ENCODE results near the gene GNS. TPM values are rescaled to one million over a fixed set of nuclear protein-coding genes. Genes with fewer than 3 reads are reported as not detected.

GNS gene
- total RNA-seq, 1 experiment from 2014 or later, result 57.5 TPM

DNA sequence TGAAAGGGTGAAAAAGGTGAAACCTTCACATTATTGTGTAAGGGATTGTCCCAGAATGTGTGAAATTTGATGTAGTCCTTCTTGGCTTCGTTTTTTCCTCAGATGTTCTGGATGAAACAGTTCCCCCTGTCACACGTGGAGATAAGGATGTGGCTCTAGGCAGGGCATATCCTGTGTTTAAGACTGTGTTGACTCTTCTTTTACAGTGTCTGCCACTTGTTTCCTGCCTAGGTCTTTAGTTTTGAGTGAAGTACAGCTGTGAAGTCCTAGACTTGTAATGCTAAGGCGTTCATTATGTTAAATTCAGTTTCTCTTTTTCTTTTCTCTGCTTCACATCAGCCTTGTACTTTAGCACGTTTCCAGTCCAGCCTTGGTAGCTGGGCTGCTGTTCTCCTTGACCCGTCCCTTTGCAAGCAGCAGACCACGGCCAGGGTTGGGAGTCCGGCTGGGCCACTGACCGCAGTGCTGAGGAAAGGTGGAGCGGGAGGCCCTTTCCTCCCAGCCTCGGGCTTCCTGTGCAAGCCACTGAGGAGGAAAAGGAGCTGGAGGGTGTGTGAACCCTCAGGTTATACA is 89.8 kb downstream of the GNS start:
- H3K4me1 ChIP-seq (ENCODE audit: insufficient read depth, low read length, poor library complexity, severe bottlenecking), result peaks cover 68% of the 10 kb centered on the region
- peak; percentile 55 for DNase-seq (ENCODE audit: low spot score)
- POLR2A ChIA-PET (ENCODE audit: low non-redundant PET), result no interaction called here

GRCh38 chr12:64667793-64668192 is 91.4 kb downstream of the GNS start:
- BruUV-seq (replicated peaks), result no TSS peak
- Histone ChIP-seq H3K36me3 (ENCODE audit: insufficient read depth, low read length, poor library complexity, severe bottlenecking) (no peaks in the 10 kb centered on the region), H3K27me3 (replicated peaks; ENCODE audit: insufficient read depth, low read depth, low read length, poor library complexity) (no peaks in the 10 kb centered on the region), H3K4me1 (ENCODE audit: insufficient read depth, low read length, poor library complexity, severe bottlenecking) (peaks cover 63% of the 10 kb centered on the region), H3K4me3 (ENCODE audit: low read depth, low read length, poor library complexity, severe bottlenecking) (no peak overlapping the region), H3K9me3 (ENCODE audit: low read depth, low read length, poor library complexity, severe bottlenecking) (no peaks in the 10 kb centered on the region), H3K27ac (ENCODE audit: low read depth, low read length, poor library complexity, severe bottlenecking) (no peak overlapping the region)
- POLR2A ChIA-PET (ENCODE audit: low non-redundant PET), result no interaction called here
- CTCF ChIA-PET, result no interaction called here
- DNase-seq (ENCODE audit: low spot score), result no peak
- TF ChIP-seq CTCF (conservative IDR thresholded peaks at IDR 0.05; ENCODE audit: low read depth, low read length) (no peak), EZH2 (IDR thresholded peaks at IDR 0.05; ENCODE audit: borderline replicate concordance, low read depth, low read length, poor library complexity, severe bottlenecking) (no peak)
- intact Hi-C loops (cut with micrococcal nuclease; ENCODE audit: unreplicated experiment), result no loop called here

More for the DNA sequence above, 89.8 kb downstream of the GNS start:
- TF ChIP-seq CTCF (conservative IDR thresholded peaks at IDR 0.05; ENCODE audit: low read depth, low read length) (no peak), EZH2 (IDR thresholded peaks at IDR 0.05; ENCODE audit: borderline replicate concordance, low read depth, low read length, poor library complexity, severe bottlenecking) (no peak)
- BruUV-seq (replicated peaks), result no TSS peak
- Histone ChIP-seq H3K4me3 (ENCODE audit: low read depth, low read length, poor library complexity, severe bottlenecking) (peak overlapping the region; percentile 2), H3K36me3 (ENCODE audit: insufficient read depth, low read length, poor library complexity, severe bottlenecking) (no peaks in the 10 kb centered on the region), H3K27me3 (replicated peaks; ENCODE audit: insufficient read depth, low read depth, low read length, poor library complexity) (no peaks in the 10 kb centered on the region), H3K9me3 (ENCODE audit: low read depth, low read length, poor library complexity, severe bottlenecking) (no peaks in the 10 kb centered on the region), H3K27ac (ENCODE audit: low read depth, low read length, poor library complexity, severe bottlenecking) (peak overlapping the region; percentile 69)
- CTCF ChIA-PET, result no interaction called here
- intact Hi-C loops (cut with micrococcal nuclease; ENCODE audit: unreplicated experiment), result no loop called here

- Histone ChIP-seq H3K27ac (ENCODE audit: low read depth, low read length, poor library complexity, severe bottlenecking) (no peak overlapping the region), H3K27me3 (replicated peaks; ENCODE audit: insufficient read depth, low read depth, low read length, poor library complexity) (no peaks in the 10 kb centered on the region), H3K36me3 (ENCODE audit: insufficient read depth, low read length, poor library complexity, severe bottlenecking) (no peaks in the 10 kb centered on the region), H3K4me3 (ENCODE audit: low read depth, low read length, poor library complexity, severe bottlenecking) (no peak overlapping the region), H3K9me3 (ENCODE audit: low read depth, low read length, poor library complexity, severe bottlenecking) (no peaks in the 10 kb centered on the region), H3K4me1 (ENCODE audit: insufficient read depth, low read length, poor library complexity, severe bottlenecking) (peaks cover 51% of the 10 kb centered on the region)
- ChIA-PET POLR2A (ENCODE audit: low non-redundant PET) (no interaction called here), CTCF (interaction anchor here (0.6 kb wide), 1 partner anchor 80 kb away, joined by 5 read pairs; no protein-coding TSS in a partner anchor)
- no TSS peak for BruUV-seq (replicated peaks)
- TF ChIP-seq CTCF (conservative IDR thresholded peaks at IDR 0.05; ENCODE audit: low read depth, low read length) (no peak), EZH2 (IDR thresholded peaks at IDR 0.05; ENCODE audit: borderline replicate concordance, low read depth, low read length, poor library complexity, severe bottlenecking) (no peak)
- no peak for DNase-seq (ENCODE audit: low spot score)
- intact Hi-C loops (cut with micrococcal nuclease; ENCODE audit: unreplicated experiment), result no loop called here
Observed at GRCh38 chr12:64666054-64666914, 92.9 kb downstream of the GNS start.

Measured in A673 (cell line).